Measurements from ENCODE around the gene ITPRID1.

GRCh38 chr7:31488562-31489203 is 25.2 kb upstream of the ITPRID1 start:
- no peak for TF ChIP-seq ZNF274 (IDR thresholded peaks at IDR 0.05; ENCODE audit: borderline replicate concordance, extremely low read depth, low read length)
- TF ChIP-seq CTCF (IDR thresholded peaks at IDR 0.05; ENCODE audit: control extremely low read depth in 1 of 3, insufficient read depth in 1 of 3, low read depth in 1 of 3, low read length in 3 of 3), result peak; percentile 84 to 92 (median 90)
- TF ChIP-seq SUZ12 (IDR thresholded peaks at IDR 0.05; ENCODE audit: low read length), result no peak
- no peak for TF ChIP-seq HDAC2 (IDR thresholded peaks at IDR 0.05; ENCODE audit: borderline replicate concordance in 1 of 2, low read depth in 2 of 2, low read length in 2 of 2)
- TF ChIP-seq TEAD4 (IDR thresholded peaks at IDR 0.05; ENCODE audit: low read depth, low read length), result no peak
- no peak for TF ChIP-seq TBP (IDR thresholded peaks at IDR 0.05; ENCODE audit: low read depth, low read length)
- TF ChIP-seq SP2 (IDR thresholded peaks at IDR 0.05; ENCODE audit: low read length), result no peak
- TF ChIP-seq POLR2A (IDR thresholded peaks at IDR 0.05; ENCODE audit: control extremely low read depth in 1 of 2, low read depth in 2 of 2, low read length in 2 of 2), result no peak
- TF ChIP-seq POLR2AphosphoS5 (IDR thresholded peaks at IDR 0.05; ENCODE audit: low read depth, low read length), result no peak
- TF ChIP-seq EP300 (IDR thresholded peaks at IDR 0.05; ENCODE audit: borderline replicate concordance in 1 of 2, low read depth in 2 of 2, low read length in 2 of 2), result no peak
- TF ChIP-seq SP1 (IDR thresholded peaks at IDR 0.05; ENCODE audit: low read depth, low read length), result no peak
- TF ChIP-seq EZH2 (IDR thresholded peaks at IDR 0.05; ENCODE audit: low read depth, low read length, severe bottlenecking), result no peak
